Central memory CD4-positive, alpha-beta T cell (primary cell): ENCODE results near the gene SUSD6.

ENCODE experiments used
- DNase-seq: peaks from one replicate; pipeline ENCODE4 v3.0.0; 2022

SUSD6 gene

DNA sequence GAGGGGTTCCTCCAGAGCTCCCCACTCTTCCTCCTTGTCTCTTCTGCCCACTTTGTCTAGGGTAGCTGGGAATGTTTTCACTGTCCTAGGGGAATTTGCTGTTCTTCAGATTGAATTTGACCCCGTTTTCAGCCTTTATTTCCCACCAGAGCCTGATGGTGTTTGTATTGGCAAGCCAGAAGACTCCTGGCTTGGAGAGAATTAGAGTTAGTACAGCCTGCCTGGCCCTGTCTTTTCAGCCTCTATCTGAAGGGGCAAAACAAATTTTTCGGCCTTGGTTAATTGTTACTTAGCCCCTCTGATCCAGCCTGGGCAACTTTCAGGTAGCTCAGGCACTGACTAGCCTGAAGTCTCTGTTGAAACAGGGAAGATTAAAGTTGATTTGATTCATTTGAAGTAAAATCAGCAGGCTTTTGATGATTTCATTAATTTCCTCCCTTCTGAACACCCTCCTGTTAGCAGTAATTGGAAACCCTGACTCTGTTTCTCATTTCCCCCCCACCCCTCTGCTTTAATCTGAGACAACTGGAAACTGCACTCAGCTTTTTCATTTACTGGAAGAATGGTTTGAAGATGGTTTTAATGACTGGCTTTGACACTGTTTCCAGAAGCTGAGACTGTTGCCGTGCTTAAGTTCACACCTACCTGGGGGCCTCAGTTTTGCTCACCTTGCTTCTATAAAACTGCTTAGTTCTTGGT is 63.3 kb downstream of the SUSD6 start:
- no peak for DNase-seq

- no peak for DNase-seq
These were observed 63.8 kb downstream of the SUSD6 start for GRCh38 chr14:69675245-69675583.

GRCh38 chr14:69675877-69676416 is 64.6 kb downstream of the SUSD6 start:
- DNase-seq: no peak

DNA sequence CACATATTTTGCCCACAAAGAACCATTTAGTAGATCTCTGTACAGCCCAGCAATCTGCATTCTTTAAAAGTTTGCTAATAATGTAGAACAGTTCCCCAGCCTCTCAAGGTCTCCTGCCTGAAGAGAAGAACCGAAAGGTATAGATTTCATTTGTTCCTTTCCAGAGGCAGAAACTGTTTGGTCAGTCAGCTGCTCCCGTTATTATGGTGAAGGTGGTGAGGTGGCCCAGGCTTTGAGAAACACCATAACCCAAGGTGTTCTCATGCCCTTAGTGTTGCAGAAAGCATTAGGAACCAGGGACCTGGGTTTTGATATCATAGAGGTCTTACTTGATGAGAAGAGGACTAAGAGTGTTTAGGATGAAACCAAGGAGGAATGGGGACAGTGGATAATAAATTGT is 65.3 kb downstream of the SUSD6 start:
- DNase-seq: no peak

DNA sequence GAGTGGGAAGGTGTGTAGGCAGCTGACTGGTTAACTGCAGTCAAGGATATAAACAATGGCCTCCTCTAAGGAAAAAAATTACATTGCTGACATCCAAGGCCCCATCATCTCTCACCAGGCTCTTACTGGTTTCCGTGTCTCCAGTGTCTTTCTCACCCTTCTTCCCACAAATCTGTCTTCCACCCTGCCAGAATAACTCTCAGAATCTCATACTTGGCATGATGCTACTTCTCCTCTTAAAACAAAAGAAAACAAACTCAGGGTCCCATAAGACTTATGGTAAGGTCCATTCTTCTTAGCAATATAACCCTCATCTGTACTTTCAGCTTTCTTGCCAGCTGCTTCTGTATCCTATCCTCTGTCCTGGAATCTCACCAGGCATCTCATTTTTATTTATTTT is 68.9 kb downstream of the SUSD6 start:
- no peak for DNase-seq

- DNase-seq: no peak
These were observed 70.7 kb downstream of the SUSD6 start for GRCh38 chr14:69682136-69682535.

DNA sequence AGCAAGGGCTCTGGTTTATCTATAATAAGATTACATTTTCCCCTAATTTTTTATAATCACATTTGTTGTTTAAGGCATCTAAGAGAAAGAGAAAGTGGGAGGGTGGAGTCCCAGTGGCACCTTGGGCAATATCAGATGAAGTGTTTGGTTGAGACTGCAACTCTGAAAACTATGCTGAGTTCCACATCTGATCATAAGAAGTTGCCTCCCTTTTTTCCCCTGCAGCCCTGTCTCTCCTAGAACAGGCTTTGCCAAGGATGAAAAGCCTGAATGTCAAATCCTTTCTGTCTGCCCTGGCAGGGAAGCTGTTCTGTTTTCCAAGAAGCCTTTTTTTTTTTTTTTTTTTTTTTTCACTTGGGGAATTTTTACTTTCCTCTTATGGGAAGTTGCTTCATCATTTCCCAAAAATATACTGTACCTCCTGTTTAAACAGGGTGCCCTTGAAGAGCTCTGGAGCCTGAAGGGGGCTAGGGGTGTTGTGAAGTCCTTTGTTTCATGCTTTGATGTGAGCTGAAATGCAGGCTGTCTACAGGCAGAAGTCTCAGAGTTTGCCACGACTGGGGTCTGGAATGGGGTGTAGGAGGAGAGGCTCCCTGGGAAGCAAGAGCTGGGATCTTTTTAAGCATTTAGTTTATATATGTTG is 71.3 kb downstream of the SUSD6 start:
- peak; percentile 16 for DNase-seq

DNA sequence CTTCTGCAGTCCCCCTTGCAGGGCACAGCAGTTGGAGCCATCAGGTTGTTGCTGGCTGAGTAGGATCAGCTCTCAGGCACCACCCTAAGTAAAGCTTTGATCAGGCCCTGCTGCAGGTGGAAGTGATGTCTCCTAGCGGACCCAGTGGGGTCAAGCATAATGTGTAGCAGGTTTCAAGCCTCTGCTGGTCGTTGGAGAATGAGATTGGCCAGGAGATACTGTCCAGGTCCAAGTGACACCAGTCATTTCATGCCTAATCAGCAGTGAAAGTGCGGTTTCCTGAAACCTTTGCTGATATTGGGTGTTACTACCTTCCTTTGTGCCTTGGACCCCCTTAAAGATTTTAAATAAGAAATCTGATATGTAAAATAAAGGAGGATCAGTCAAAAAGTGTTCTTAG is 72.6 kb downstream of the SUSD6 start:
- DNase-seq: no peak

DNA sequence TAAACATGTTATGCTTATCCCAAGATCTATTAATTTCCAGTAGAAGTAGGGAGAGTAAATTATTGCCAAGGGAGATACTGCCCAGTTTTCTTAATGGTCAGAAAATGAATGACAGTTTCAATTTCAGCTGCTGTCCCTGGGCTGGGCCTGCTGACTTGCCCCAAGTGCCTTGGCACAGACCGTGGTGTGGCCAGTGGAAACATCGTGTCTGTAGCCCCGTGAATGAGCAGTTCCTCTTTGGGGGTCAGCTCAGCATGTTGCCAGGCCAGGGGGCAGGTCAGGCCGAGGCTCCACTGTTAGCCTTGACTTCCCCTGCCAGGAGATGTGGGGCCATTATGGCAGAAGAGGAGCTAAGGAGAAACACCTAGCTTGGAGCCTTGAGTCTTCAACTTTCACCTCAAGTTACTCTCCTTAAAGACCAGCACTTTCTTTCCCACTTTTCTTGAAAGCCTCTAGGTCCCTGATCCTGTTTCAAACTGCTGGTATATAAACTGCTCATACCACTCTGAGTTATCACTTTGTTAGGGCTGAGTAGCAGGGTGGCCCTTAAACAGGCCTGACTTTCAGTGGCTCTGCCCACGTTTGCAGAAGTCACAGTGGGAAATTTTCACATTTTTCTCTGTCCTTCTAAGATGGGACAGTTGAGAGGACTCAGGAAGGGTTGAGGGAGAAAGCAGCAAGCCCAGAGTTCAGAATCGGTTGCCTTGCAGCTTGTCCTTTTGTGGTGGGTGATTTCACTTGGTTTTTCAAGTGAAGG is 73.2 kb downstream of the SUSD6 start:
- DNase-seq: no peak

DNA sequence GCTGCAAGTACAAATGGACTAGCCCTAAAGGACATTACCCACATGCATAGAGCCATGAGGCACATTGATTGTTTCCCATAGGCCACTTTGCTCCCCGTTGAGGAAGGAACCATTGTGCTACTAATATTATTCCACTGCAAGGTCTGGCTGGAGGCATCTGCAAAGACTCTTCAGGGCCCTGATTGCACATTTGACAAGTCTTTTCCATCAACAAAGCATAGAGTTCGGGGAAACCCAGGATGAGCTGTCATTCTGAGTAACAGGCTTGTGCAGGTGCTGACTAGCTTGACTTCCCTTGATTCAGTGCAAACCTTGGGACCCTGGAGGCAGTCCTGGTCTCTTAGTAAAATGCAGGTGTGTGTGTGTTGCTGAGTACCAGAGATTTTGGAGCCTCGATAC is 73.8 kb downstream of the SUSD6 start:
- DNase-seq: peak; percentile 14

- DNase-seq: no peak
These were observed 74.3 kb downstream of the SUSD6 start for GRCh38 chr14:69685716-69686115.

- DNase-seq: no peak
These were observed 76.4 kb downstream of the SUSD6 start for GRCh38 chr14:69687606-69688298.

- no peak for DNase-seq
These were observed 76.9 kb downstream of the SUSD6 start for GRCh38 chr14:69688299-69688649.

GRCh38 chr14:69690042-69690441 is 78.6 kb downstream of the SUSD6 start:
- DNase-seq: no peak

GRCh38 chr14:69692594-69692993 is 81.2 kb downstream of the SUSD6 start:
- no peak for DNase-seq

DNA sequence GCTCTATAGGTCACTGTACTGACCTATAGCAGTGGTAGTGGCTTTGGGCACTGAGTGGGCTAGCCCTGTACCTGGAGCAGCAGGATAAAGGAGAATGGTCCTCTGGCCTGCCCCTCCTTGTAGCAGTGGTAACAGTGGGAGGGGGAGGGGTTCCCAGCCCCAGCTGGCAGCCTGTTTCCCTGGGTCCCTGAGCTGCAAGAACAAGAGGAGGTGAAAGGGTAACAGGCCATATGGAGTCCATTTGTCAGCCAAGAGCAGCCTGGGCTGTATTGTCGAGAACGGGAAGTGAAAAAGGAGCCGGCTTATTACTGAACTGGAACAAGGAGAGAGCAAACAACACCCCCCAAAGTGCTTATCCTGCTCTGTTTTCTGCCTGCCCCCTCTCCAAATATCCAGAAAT is 81.7 kb downstream of the SUSD6 start:
- no peak for DNase-seq

DNA sequence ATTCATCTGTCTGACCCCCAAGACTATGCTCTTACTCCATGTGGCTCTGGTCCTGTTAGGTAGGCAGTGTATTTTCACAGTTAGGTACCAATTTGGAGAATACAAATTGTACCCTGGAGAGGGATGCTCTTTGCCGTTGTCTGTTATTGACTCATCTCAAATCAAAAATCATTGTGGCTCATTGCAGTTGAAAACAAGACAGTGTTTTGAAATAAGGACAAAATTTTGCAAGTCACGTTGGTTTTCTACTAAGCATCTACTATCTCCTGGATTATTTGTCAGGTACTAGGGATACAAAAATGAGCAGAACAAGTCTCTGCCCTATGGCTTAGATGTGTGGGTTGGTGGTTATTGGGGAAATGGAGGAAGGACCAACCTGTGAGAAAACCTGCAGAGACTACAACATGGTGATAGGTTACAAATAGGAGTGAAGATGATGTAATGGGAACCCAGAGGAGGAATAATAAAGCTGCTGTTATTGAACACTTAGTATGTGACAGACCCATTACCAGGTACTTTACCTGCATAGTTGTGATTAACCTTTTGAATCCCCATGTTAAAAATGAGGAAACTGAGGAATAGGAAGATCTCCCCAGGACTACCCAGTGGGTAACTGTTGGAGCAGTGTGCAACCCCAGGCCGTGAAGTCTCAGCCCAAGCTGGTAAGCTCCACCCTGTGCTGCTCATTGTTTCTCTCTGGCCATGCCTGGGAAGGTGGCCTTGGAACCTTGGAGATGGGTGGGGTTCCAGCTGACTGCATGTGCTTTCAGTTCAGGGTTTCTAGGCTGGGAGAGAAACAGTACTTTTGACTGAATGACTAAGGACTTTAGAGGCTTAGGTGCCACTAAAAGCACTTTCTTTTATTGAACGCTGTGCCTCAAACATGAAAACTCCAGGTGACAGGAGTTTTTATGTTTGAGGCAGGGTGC is 82.7 kb downstream of the SUSD6 start:
- DNase-seq: no peak

DNA sequence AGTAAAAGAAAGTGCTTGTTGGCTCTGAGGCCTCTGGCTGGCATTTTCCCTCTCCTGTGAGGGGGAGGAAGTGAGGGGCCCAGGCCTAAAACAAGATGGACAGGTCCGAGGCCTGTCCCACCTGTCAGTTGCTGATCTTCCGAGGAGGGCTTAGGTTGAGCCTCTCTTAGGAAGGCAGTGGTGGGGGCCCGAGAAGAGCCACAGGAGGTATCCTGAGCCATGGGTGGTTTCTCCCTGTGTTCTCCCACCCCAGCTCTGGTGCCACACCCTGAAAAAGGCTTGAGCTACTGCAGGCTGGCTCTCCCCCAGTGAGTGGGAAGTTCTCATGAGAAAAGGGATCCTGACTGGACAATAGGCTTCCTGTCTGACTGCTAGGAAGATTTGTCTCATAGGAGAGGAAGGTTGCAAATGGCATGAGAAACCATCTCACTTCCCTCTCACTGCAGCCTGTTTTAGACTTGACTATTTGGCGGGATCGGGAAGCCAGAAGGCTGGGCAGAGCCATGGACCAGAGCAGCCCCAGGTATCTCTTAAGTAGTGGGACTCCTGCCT is 83.4 kb downstream of the SUSD6 start:
- DNase-seq: no peak

- DNase-seq: no peak
These were observed 84.2 kb downstream of the SUSD6 start for GRCh38 chr14:69695322-69696203.

DNA sequence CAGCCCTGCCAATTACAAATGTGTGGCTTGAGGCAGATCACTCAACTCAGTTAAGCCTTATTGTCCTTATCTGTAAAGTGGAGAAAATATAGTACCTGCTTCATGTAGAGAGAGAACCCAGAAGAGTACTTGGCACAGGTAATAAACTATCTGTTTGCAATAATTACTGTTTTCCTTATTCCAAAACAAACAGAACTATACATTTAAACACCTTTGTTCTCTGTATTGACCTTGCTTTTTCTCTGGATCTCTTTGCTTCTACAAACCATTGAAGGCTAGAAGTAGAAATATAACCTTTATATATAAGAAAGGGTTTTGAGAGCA is 84.8 kb downstream of the SUSD6 start:
- no peak for DNase-seq
